ENCODE data around the gene MICU1.

GRCh38 chr10:72445851-72446250 is 180.0 kb downstream of the MICU1 start:
- TF ChIP-seq CTCF (IDR thresholded peaks at IDR 0.05) (no peak), POLR2A (IDR thresholded peaks at IDR 0.05) (no peak)
